Erythroblast (primary cell): ENCODE data around the gene UBASH3A.
A peak's percentile ranks its signal among the peaks of the same experiment; 100 is the strongest.

Source experiments
- DNase-seq, 2 experiments: peaks; one replicate each; lab custom pipeline; 2025; lab: John Stamatoyannopoulos, UW
- GATA1 ChIP-seq: IDR thresholded peaks from 2 replicates; pipeline ENCODE4 v1.6.1; 2011; ENCODE audit warnings: low read depth, mild to moderate bottlenecking, control low read depth, low read length, moderate library complexity
- POLR2A ChIP-seq: IDR thresholded peaks from 2 replicates; pipeline ENCODE4 v1.6.1; 2011; ENCODE audit warnings: mild to moderate bottlenecking, low read length

The UBASH3A gene

GRCh38 chr21:42431196-42431595 is 27.5 kb downstream of the UBASH3A start:
- no peak for TF ChIP-seq GATA1
- TF ChIP-seq POLR2A = no peak
- DNase-seq = no peak

GRCh38 chr21:42432695-42433094 is 29.0 kb downstream of the UBASH3A start:
- no peak for TF ChIP-seq POLR2A
- TF ChIP-seq GATA1 = no peak

DNA sequence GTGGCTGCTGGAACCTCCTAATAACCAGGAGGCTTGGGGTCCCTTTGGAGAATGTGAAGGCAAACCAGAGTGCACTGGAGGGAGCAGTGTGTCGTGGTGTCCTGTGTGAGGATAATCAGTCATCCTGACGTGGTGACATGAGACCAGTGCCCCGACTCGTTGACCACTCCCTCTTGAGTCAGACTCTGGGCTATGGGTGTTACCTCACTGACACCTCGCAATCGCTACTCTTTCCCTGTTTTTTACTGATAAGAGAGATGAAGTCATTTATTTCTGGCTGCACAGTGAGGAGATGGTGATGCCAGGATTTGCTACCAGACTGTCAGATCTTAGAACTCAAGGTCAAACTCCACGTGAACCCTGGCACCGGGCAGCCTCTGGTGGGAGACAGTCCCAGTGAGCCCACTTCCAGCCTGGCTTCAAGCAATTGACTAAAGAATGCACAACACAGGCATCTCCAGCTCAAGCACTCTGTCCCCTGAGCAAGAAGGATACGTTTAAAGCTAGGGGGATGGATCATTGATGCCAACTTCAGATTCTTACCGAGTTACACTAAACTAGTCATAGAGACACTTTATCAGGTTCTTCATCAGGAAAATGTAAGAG is 30.3 kb downstream of the UBASH3A start:
- TF ChIP-seq POLR2A = peak; percentile 24
- TF ChIP-seq GATA1 = no peak
- peak; percentile 91 for DNase-seq

More at GRCh38 chr21:42432695-42433094, 29.0 kb downstream of the UBASH3A start:
- no peak for DNase-seq

DNA sequence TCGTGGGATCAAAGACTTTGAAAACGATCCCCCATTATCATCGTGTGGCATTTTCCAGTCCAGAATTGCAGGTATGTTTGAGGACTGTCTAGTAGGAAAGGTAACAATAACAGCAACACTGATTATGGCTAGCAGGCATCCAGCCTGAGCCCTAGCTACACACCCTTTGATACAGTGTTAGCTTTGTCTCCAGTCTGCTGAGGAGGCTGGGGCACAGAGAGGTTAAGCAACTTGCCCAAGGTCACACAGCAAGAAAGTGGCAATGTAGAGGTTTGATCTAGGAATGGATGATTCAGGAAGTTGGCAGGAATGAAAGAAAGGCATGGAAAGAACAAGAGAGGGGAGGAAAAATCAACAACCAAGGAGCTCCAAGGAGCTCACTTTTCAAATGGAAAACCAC is 31.2 kb downstream of the UBASH3A start:
- TF ChIP-seq POLR2A (no peak), GATA1 (no peak)

GRCh38 chr21:42435401-42435800 is 31.7 kb downstream of the UBASH3A start:
- no peak for TF ChIP-seq POLR2A
- TF ChIP-seq GATA1 = no peak
- no peak for DNase-seq

More for the DNA sequence above, 31.2 kb downstream of the UBASH3A start:
- no peak for DNase-seq

DNA sequence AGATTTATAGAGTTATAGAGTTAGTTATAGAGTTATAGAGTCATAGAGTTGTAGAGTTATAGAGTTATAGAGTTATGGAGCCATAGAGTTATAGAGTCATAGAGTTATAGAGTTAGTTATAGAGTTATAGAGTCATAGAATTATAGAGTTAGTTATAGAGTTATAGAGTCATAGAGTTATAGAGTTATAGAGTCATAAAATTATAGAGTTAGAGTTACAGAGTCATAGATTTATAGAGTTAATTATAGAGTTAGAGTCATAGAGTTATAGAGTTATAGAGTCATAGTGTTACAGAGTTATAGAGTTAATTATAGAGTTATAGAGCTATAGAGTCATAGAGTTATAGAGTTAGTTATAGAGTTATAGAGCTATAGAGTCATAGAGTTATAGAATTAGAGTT is 32.1 kb downstream of the UBASH3A start:
- TF ChIP-seq POLR2A (no peak), GATA1 (no peak)
- DNase-seq = no peak

DNA sequence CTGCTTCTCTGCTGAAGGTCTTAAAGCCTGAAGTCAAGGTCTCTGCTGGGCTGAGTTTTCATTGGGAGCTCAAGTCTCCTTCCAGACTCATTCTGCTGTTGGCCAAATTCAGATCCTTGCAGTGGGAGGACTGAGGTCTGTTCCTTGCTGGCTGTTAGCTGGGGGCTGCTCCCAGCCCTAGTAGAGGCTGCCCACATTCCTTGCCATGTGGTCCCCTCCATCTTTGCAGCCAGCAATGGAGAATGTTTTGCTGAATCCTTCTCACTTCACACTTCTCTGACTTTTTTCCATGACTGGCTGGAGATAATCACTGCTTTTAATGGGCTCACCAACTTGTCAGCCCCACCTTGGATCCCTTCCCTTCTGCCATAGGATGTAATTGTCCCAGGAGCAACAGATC is 33.2 kb downstream of the UBASH3A start:
- TF ChIP-seq GATA1 (no peak), POLR2A (no peak)
- DNase-seq = no peak

GRCh38 chr21:42437786-42438185 is 34.1 kb downstream of the UBASH3A start:
- no peak for DNase-seq
- TF ChIP-seq POLR2A (no peak), GATA1 (no peak)

DNA sequence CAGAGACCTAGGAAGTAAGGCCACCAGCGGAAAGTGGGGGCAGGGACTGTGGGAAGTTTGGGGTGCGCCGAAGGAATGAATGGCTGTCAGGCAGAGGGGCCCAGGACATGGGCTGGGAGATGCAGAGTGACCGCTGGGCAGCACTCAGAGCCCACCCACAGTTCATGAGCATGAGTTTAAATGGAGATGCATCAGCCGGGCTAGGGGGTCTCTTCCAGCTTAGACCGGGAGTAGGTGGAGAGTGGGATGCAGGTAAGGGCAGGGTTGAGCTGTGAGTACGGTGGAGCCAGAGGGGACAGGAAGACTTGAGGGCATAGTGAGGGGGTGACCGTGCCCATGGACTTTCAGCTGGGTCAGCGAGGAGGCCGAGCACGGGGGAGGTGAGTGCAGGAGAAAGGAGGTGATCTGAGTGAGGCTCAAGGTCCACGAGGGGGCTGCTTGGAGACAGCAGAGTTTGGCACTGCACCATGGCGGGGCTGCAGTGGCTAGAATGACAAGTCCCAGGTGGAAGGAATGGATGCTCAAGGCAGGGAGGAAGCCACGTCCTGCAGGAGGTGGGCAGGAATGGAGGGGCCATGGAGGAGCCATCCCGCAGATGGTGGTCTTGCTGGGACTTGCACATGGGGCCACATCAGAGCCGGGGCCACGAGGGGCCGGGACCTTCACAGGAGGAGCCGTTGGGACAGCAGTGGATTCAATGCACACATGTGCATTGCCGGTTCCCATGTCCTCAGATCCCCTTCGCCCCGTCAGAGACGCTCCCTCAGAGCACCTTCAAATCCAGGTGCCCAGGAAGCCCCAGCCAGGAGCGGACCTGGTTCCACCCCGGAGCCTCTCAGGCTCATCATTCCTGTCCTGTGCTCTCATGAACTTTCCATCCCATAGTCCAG is 34.9 kb downstream of the UBASH3A start:
- DNase-seq = no peak

GRCh38 chr21:42439284-42440186 is 35.8 kb downstream of the UBASH3A start:
- peak in 1 of 2 experiments; percentile 12 for DNase-seq
- TF ChIP-seq GATA1 (no peak), POLR2A (no peak)

More for the DNA sequence above, 34.9 kb downstream of the UBASH3A start:
- TF ChIP-seq GATA1 (no peak), POLR2A (no peak)

GRCh38 chr21:42440187-42440792 is 36.6 kb downstream of the UBASH3A start:
- DNase-seq = no peak
- no peak for TF ChIP-seq POLR2A
- no peak for TF ChIP-seq GATA1

DNA sequence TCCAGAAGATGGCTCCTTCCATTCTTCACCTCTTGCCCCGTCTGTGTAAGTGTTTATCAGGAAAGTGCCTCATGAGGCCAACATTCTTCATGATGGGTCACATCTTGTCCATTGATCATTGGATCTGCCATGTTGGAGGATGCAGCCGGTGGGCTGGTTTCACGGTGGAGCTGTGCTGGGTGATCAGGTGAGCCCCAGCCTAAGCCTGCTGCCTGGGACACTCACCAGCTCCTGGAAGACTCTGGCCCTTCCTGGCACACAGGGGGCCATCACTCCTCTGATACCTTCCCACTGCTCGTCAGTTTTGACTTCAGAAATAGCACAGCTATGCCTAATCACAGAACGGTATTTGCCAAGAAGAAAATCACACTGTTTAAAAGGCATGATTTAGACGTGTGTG is 38.3 kb downstream of the UBASH3A start:
- TF ChIP-seq GATA1 (no peak), POLR2A (no peak)
- DNase-seq = no peak
